ENCODE results near the gene HS3ST2.

Gene HS3ST2

GRCh38 chr16:22813948-22814710 is at the start of gene HS3ST2:
Gene HS3ST2, plus strand, starts transcription at chr16:22814162. Its CDS starts 449 bp downstream, at chr16:22814611.
- no peak for DNase-seq

- no peak for DNase-seq
These were observed 49.2 kb upstream of the HS3ST2 start for GRCh38 chr16:22764662-22765327.

- DNase-seq: no peak
These were observed 48.5 kb upstream of the HS3ST2 start for GRCh38 chr16:22765479-22765878.

- no peak for DNase-seq
These were observed 43.1 kb upstream of the HS3ST2 start for GRCh38 chr16:22770866-22771265.

GRCh38 chr16:22771551-22771950 is 42.4 kb upstream of the HS3ST2 start:
- DNase-seq: no peak

- no peak for DNase-seq
These were observed 38.6 kb upstream of the HS3ST2 start for GRCh38 chr16:22775220-22775922.

- no peak for DNase-seq
These were observed 32.5 kb upstream of the HS3ST2 start for GRCh38 chr16:22781480-22781879.

- no peak for DNase-seq
These were observed 31.6 kb upstream of the HS3ST2 start for GRCh38 chr16:22782314-22782713.

- DNase-seq: no peak
These were observed 29.2 kb upstream of the HS3ST2 start for GRCh38 chr16:22784690-22785214.

- no peak for DNase-seq
These were observed 28.4 kb upstream of the HS3ST2 start for GRCh38 chr16:22785552-22785951.

GRCh38 chr16:22786284-22786683 is 27.7 kb upstream of the HS3ST2 start:
- no peak for DNase-seq

GRCh38 chr16:22786691-22787090 is 27.3 kb upstream of the HS3ST2 start:
- DNase-seq: no peak

GRCh38 chr16:22787466-22788192 is 26.3 kb upstream of the HS3ST2 start:
- DNase-seq: no peak

- no peak for DNase-seq
These were observed 25.8 kb upstream of the HS3ST2 start for GRCh38 chr16:22788193-22788530.

- DNase-seq: no peak
These were observed 24.5 kb upstream of the HS3ST2 start for GRCh38 chr16:22789281-22789945.

GRCh38 chr16:22797551-22797950 is 16.4 kb upstream of the HS3ST2 start:
- DNase-seq: no peak

GRCh38 chr16:22799113-22799512 is 14.8 kb upstream of the HS3ST2 start:
- DNase-seq: no peak

- DNase-seq: no peak
These were observed 9.1 kb upstream of the HS3ST2 start for GRCh38 chr16:22804893-22805292.

GRCh38 chr16:22805326-22805725 is 8.6 kb upstream of the HS3ST2 start:
- no peak for DNase-seq

GRCh38 chr16:22806811-22807210 is 7.2 kb upstream of the HS3ST2 start:
- DNase-seq: no peak

- DNase-seq: no peak
These were observed 3.7 kb upstream of the HS3ST2 start for GRCh38 chr16:22810226-22810625.

GRCh38 chr16:22813223-22813947 is 577 bp upstream of the HS3ST2 start:
- no peak for DNase-seq
